ENCODE measurements around the gene CPNE8.

The CPNE8 gene

DNA sequence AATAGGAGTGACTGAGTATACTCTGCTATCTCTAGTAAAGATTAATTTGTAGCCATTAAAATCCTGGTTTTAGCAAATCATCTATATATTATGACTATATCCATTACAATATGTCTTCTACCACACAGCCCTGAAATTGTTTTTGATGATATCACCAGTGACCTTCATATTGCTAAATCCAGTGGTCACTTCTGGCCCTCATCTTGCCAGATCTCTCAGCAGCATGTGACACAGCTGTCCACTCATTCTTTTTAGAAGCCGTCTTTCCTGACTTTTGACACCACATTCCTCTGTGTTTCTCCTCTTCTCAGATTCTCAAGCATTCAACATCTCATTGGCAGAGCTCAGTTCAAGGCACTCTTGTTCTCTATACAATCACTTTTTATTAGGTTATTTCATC is 54.9 kb downstream of the CPNE8 start:
- H3K4me1 ChIP-seq (ENCODE audit: control insufficient read depth in 1 of 2, insufficient read depth in 1 of 2, low read depth in 1 of 2, low read length in 1 of 2), result no peaks in the 10 kb centered on the region
- no peaks in the 10 kb centered on the region for H3K36me3 ChIP-seq
- no peaks in the 10 kb centered on the region for H3K9me3 ChIP-seq
- H3K27me3 ChIP-seq, result no peaks in the 10 kb centered on the region
- H3K27ac ChIP-seq, result no peak overlapping the region
- H3K4me3 ChIP-seq (ENCODE audit: low read depth in 1 of 2, low read length in 1 of 2), result no peak overlapping the region
- TF ChIP-seq, protein P1, sequence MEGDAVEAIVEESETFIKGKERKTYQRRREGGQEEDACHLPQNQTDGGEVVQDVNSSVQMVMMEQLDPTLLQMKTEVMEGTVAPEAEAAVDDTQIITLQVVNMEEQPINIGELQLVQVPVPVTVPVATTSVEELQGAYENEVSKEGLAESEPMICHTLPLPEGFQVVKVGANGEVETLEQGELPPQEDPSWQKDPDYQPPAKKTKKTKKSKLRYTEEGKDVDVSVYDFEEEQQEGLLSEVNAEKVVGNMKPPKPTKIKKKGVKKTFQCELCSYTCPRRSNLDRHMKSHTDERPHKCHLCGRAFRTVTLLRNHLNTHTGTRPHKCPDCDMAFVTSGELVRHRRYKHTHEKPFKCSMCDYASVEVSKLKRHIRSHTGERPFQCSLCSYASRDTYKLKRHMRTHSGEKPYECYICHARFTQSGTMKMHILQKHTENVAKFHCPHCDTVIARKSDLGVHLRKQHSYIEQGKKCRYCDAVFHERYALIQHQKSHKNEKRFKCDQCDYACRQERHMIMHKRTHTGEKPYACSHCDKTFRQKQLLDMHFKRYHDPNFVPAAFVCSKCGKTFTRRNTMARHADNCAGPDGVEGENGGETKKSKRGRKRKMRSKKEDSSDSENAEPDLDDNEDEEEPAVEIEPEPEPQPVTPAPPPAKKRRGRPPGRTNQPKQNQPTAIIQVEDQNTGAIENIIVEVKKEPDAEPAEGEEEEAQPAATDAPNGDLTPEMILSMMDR (IDR thresholded peaks at IDR 0.05), result no peak

DNA sequence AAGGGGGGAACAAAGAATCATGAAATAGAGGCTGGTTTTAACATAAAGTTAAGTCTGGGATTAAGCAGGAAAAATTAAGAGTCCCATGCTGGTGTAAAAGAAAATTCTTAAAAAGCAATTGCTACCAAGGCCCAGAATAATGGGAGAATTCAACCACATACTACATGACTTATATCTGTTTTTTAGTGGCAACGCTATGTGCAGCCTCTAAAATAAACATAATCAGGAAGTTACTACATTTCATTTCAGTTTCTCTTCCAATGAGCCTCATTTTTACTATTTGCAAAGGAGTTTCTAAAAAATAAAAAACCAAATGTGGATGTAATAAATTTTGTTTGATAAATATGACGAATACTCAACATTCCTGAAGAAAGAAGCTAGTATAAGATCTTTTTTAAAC is 58.1 kb downstream of the CPNE8 start:
- H3K27me3 ChIP-seq, result no peaks in the 10 kb centered on the region
- H3K36me3 ChIP-seq, result no peaks in the 10 kb centered on the region
- no peak overlapping the region for H3K27ac ChIP-seq
- TF ChIP-seq, protein P1 (IDR thresholded peaks at IDR 0.05), result no peak
- no peak overlapping the region for H3K4me3 ChIP-seq (ENCODE audit: low read depth in 1 of 2, low read length in 1 of 2)
- H3K4me1 ChIP-seq (ENCODE audit: control insufficient read depth in 1 of 2, insufficient read depth in 1 of 2, low read depth in 1 of 2, low read length in 1 of 2), result no peaks in the 10 kb centered on the region
- H3K9me3 ChIP-seq, result no peaks in the 10 kb centered on the region

DNA sequence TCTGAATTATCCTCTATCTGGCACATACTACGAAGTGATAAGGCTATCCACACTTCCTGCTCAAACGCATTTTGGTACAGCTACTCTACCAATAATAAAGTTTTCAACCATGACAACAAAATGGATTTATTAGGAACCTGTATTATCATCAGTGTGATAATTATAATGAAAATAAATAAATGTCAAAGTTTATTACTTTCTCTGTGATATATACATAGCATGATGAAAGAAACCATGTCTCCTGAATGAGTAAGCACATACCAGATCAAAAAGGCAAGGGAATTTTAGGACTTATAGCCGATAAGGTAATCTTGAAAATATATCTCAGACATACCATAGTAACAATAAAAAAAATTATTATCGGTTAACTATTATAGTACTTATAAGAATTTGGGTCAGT is 61.1 kb downstream of the CPNE8 start:
- Histone ChIP-seq H3K4me3 (ENCODE audit: low read depth in 1 of 2, low read length in 1 of 2) (no peak overlapping the region), H3K36me3 (no peaks in the 10 kb centered on the region), H3K27me3 (no peaks in the 10 kb centered on the region), H3K4me1 (ENCODE audit: control insufficient read depth in 1 of 2, insufficient read depth in 1 of 2, low read depth in 1 of 2, low read length in 1 of 2) (no peaks in the 10 kb centered on the region), H3K27ac (no peak overlapping the region), H3K9me3 (no peaks in the 10 kb centered on the region)
- TF ChIP-seq, protein P1 (IDR thresholded peaks at IDR 0.05), result no peak

DNA sequence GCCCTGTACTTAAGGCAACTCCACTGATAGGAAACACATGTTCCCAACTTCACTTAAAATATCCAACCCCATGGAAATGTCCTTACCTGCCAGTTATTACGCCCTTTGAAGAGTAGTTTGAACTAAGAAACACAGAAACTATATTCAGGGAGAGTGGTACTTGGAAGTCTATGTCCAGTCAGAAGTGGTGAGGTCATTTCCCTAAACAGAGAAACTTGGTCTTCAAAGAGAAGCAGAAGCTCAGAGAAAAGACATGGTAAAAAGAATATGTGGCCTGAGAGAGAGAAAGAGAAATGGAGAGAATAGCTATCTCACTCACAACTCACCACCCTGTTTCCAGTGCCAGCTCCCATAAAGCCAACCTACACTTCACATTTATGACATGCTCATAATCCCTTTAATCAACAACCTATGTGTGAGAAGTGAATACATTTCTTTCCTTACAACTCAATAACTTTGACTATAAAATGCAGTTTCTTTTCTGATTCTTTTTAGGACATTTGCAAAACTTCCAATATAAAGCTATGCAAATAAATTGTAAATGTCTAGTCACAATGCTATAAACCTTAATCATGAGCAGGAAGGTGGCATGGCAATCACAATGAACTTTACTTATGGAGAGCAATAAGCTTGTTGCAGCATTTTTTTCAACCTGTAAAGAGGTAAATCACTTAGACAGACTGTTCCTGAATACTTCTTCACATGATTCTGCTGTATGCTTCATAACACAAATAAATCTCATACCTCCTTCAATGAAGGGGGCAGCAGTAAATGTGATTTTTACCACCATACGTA is 67.1 kb downstream of the CPNE8 start:
- TF ChIP-seq, protein P1 (IDR thresholded peaks at IDR 0.05), result no peak
- Histone ChIP-seq H3K4me3 (ENCODE audit: low read depth in 1 of 2, low read length in 1 of 2) (no peak overlapping the region), H3K27me3 (no peaks in the 10 kb centered on the region), H3K9me3 (no peaks in the 10 kb centered on the region), H3K27ac (no peak overlapping the region), H3K36me3 (no peaks in the 10 kb centered on the region), H3K4me1 (ENCODE audit: control insufficient read depth in 1 of 2, insufficient read depth in 1 of 2, low read depth in 1 of 2, low read length in 1 of 2) (no peaks in the 10 kb centered on the region)

DNA sequence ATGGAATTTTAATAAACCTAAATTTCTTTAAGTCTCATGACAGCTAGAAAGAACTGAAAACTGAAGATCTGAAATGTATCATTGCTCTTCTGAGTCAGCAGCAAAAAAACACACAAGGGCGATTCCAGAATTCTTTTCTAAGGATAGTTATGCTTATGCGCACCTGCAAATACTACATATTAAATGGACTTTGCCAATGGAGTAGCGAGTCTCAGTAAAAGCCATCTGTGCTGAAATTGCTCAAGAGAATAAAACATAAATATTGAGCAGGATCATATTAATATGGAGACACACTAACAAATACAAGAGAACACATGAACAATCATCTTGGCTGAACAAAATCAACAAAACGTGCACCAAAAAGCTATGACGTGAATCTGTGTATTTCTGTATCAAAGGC is 73.7 kb downstream of the CPNE8 start:
- H3K4me1 ChIP-seq (ENCODE audit: control insufficient read depth in 1 of 2, insufficient read depth in 1 of 2, low read depth in 1 of 2, low read length in 1 of 2), result no peaks in the 10 kb centered on the region

More for the DNA sequence above, 73.7 kb downstream of the CPNE8 start:
- Histone ChIP-seq H3K4me3 (ENCODE audit: low read depth in 1 of 2, low read length in 1 of 2) (no peak overlapping the region), H3K27ac (no peak overlapping the region), H3K27me3 (no peaks in the 10 kb centered on the region), H3K36me3 (no peaks in the 10 kb centered on the region), H3K9me3 (no peaks in the 10 kb centered on the region)
- TF ChIP-seq, protein P1 (IDR thresholded peaks at IDR 0.05), result no peak
